Loucy (cell line): ENCODE measurements around the gene ATG4D.

Experiments used
- CTCF ChIP-seq: fragments of 200-600 bp; sonication (generic); conservative IDR thresholded peaks from 2 replicates; pipeline ENCODE4 v1.5.1; 2014; ENCODE audit warnings: mild to moderate bottlenecking, antibody characterized with exemption, low read length
- EZH2phosphoT487 ChIP-seq: fragments of 200-600 bp; IDR thresholded peaks from 2 replicates; pipeline ENCODE4 v1.6.1; 2018; ENCODE audit warnings: antibody characterized with exemption, mild to moderate bottlenecking, moderate library complexity, borderline replicate concordance

DNA sequence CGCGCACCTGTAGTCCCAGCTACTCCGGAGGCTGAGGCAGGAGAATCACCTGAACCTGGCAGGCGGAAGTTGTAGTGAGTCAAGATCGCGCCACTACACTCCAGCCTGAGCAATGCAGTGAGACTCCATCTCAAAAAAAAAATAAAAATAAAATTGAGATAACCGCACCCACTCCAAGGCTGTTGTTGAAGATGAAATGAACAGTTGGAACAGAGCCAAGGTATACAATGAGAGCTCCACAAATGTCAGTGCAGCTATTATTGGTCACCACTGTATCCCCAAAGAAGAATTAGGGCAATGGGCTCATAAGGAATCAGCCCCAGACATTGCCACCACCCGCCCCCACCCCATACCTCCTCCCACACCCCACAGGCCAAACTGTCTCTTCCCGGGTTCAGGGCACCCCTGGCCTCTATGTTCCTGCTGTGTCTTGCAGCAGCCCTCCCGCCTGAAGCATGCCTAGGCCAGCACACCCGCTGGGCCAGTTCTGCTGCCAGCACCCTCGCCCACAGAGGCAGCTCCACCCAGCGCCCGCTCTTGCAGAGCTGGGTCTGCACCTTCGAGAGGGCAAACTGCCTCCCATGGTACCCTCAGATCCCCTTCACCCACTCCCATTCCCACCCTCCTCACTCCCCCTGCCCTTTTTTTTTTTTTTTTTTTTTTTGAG is 22.9 kb upstream of the ATG4D start:
- TF ChIP-seq CTCF (no peak), EZH2phosphoT487 (no peak)
